Renal pelvis (tissue), 12 donors: ENCODE measurements around the gene PTGS1. TPM values are rescaled to one million over a fixed set of nuclear protein-coding genes. Genes with fewer than 3 reads are reported as not detected.
"Not testable (repeated sequence)": the region's sequence is repeated elsewhere in the genome, so short reads cannot be mapped to it uniquely, and the experiment has no call there.

ENCODE experiments used
- DNase-seq: peaks from one replicate; pipeline ENCODE4 v3.0.0-alpha.2; 2013
- long read RNA-seq, 16 experiments: transcript quantifications; one replicate each; lab custom pipeline, GENCODE V29; 2026
- polyA plus RNA-seq, 3 donors: library from polyadenylated mRNA; unstranded; fragments of 120-200 nt; gene quantifications; one replicate each; pipeline ENCODE4 v1.2.1, GENCODE V29; 2013; ENCODE audit not compliant: insufficient read length in 3 of 3

The PTGS1 gene
- polyA plus RNA-seq, result 1 to 10 TPM; 3.9 to 5.3 (median 4.4) TPM
- long read RNA-seq, donor 1, full-length matches to known transcripts, result 1 of 1 reads
- long read RNA-seq, donor 1, partial matches to known transcripts, result 0 of 1 reads
- long read RNA-seq, donor 1, other reads (novel, unspliced or antisense), result 0 of 1 reads
- long read RNA-seq, donor 2, full-length matches to known transcripts, result 3 of 3 reads
- long read RNA-seq, donor 2, partial matches to known transcripts, result 0 of 3 reads
- long read RNA-seq, donor 2, other reads (novel, unspliced or antisense), result 0 of 3 reads
- long read RNA-seq, donor 3, result 0 reads
- long read RNA-seq, donor 4, full-length matches to known transcripts, result 2 of 2 reads
- long read RNA-seq, donor 4, partial matches to known transcripts, result 0 of 2 reads
- long read RNA-seq, donor 4, other reads (novel, unspliced or antisense), result 0 of 2 reads
- long read RNA-seq, donor 5, result 0 reads
- long read RNA-seq, donor 6, result 0 reads
- long read RNA-seq, donor 7, result 0 reads
- long read RNA-seq, donor 8, result 0 reads
- long read RNA-seq, donor 9, result 0 reads
- long read RNA-seq, donor 10, result 0 reads
- long read RNA-seq, donor 11, full-length matches to known transcripts, result 1 of 1 reads
- long read RNA-seq, donor 11, partial matches to known transcripts, result 0 of 1 reads
- long read RNA-seq, donor 11, other reads (novel, unspliced or antisense), result 0 of 1 reads
- long read RNA-seq, donor 12, full-length matches to known transcripts, result 3 of 3 reads
- long read RNA-seq, donor 12, partial matches to known transcripts, result 0 of 3 reads
- long read RNA-seq, donor 12, other reads (novel, unspliced or antisense), result 0 of 3 reads
- long read RNA-seq, donor 13, full-length matches to known transcripts, result 1 of 1 reads
- long read RNA-seq, donor 13, partial matches to known transcripts, result 0 of 1 reads
- long read RNA-seq, donor 13, other reads (novel, unspliced or antisense), result 0 of 1 reads
- long read RNA-seq, donor 14, result 0 reads
- long read RNA-seq, donor 15, full-length matches to known transcripts, result 1 of 8 reads
- long read RNA-seq, donor 15, partial matches to known transcripts, result 7 of 8 reads
- long read RNA-seq, donor 15, other reads (novel, unspliced or antisense), result 0 of 8 reads
- long read RNA-seq, donor 16, result 0 reads

DNA sequence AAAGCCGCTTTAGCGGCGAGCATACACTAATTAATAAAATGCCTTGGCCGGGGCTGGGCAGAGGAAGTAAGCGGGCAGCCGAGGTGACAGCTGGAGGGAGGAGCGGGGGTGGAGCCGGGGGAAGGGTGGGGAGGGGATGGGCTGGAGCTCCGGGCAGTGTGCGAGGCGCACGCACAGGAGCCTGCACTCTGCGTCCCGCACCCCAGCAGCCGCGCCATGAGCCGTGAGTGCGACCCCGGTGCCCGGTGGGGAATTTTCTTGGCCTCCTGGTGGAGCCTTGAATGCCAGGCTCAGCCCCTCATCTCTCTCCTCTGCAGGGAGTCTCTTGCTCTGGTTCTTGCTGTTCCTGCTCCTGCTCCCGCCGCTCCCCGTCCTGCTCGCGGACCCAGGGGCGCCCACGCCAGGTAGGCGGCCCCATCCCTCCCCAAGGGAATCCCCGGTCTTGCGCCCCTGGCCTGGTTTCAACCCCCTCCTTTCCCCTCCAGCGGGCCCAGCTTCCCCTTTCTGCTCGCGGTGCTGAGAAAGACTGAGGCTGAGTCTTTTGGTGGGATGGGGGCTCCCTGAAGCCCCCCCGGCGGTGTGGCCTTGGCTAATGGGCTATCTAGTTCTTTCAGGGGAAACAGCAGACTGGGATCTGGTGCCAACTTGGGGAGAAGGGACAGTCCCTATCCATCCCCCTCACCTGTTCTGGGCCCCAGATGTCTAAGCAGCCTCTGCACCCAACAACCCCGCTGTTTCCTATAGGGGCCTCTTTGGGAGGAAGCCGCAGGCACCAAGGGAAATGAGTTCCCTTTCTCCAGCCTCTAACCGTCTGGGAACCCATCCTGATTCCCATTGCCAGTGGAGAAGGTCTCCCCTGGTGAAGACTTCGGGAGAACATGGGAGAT, at the start of gene PTGS1:
TSS of gene PTGS1 (plus strand) at position 156 of the 887 bp plus-strand sequence. CDS start at position 217, 61 bp downstream.
- DNase-seq, result no peak

DNA sequence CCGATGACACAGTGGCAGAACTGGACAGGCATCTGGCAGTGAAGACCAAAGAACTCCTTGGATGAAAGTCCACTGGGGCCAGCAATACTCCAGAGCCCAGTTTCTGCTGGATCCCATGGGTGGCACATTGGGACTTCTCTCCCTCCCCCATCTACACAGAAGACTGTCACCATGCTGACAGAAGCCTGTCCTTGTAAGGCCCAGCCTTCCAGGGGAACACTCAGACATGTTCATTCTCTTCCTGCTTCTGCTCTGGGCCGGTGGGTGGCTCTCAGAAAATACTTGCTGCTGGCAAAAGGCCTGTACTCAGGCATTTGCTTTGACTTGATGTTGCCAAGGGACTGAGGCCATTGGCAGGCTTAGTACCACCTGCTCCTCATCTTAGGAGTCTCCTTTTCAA, 48.3 kb upstream of the PTGS1 start:
- no peak for DNase-seq

DNA sequence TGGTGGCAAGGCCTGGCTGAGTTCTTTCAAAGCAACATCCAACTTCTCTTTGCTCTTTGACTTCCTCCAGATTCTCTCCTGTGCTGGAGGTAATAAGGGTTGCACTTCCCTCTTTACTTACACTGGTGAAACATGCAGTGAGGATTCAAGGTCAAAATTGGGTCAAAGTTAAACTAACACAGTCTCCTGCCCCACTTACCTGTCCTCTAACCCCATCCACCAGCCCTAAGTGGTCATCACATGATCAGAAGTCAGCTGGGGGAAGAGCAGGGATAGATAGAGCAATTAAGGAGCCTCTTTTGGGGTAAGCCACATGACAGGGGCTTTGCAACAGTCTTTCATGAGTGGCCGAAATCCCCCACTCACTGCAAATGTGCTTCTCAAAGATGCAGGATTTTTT, 46.2 kb upstream of the PTGS1 start:
- DNase-seq, result not testable (repeated sequence)

DNA sequence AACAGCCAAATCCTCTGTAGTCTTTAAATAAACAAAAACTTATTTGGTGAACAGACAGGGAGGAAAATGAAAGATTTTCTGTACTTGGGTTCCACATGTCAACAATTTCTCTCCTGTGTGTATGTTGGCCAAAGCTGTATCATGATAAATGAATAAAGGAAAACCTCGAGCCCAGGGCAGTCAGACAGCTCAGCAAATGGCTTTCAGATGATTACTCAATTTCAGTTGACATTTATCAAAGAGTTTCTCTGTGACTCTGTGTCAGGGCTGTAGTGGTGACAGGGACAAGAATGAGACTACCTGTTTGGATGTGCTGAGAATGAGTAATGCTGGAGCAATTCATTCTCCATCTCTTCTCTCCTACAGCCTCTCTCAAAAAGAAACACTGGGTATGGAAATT, 45.7 kb upstream of the PTGS1 start:
- DNase-seq, result no peak

DNA sequence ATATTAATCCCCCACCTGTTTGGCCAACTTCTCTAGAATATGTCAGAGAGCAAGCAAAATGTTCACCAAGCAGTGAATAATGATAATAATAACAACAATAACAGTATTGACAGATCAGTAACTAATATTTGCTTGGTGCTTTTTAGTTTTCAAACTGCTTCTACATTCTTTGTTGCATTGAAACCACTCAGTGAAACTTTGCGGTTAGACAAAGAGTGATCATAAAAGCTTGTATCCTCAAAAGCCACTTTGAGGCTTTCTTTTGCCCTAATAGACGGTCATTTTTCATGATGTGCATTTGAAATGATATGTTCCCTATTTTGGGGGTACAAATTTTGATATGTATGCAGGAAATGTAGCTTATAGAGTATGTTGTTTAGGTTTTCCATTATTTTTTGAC, 43.6 kb upstream of the PTGS1 start:
- no peak for DNase-seq

DNA sequence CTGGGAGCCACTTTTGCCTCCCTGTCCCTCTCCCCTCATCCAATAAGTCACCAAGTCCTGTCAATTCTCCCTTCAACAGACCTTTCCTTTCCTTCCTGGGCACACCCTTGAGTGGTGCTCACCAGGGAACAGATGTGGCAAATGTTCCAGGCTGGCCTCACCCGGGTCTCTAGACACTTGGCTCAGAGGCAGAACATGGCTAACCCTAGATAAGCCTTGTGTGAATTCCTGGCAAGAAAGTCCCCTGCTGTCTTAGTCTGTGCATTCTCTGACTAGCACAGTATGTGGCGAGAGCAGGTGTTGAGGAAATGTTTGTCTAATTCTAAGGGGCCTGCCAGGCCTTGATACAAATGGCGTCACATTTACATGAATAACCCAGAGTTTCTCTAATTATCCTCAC, 41.2 kb upstream of the PTGS1 start:
- DNase-seq, result no peak

DNA sequence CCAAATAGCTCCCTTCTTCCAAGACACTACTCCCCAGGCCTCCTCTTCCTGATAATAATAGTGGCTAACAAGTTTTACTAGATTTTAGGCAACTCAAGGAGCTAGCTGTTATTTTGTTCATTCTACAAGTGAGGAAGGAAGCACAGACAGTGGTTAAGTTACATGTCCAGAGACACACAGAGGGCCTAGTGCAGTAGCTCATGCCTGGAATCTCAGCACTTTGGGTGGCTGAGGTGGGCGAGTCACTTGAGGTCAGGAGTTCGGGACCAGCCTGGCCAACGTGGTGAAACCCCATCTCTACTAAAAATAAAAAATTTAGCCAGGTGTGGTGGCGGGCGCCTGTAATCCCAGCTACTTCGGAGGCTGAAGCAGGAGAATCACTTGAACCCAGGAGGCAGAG, 40.4 kb upstream of the PTGS1 start:
- DNase-seq, result not testable (repeated sequence)

DNA sequence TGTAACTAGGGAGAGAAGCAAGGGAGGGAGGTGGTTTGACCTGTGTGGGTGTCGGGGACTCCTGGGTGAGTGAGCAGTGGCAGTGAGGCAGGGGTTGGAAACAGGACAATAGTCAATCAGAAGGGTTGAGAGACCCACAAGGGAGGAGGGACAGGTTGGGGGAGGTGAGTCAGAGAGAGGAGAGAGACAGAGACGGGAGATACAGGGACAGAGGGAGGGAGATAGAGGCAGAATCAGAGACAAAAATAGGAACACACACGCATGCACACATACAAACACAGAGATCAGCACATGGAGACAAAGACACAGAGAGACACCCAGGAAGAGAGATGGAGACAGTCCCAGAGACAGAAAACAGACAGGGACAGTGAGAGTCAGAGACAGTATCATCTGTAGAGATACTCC, 39.3 kb upstream of the PTGS1 start:
- DNase-seq, result no peak

DNA sequence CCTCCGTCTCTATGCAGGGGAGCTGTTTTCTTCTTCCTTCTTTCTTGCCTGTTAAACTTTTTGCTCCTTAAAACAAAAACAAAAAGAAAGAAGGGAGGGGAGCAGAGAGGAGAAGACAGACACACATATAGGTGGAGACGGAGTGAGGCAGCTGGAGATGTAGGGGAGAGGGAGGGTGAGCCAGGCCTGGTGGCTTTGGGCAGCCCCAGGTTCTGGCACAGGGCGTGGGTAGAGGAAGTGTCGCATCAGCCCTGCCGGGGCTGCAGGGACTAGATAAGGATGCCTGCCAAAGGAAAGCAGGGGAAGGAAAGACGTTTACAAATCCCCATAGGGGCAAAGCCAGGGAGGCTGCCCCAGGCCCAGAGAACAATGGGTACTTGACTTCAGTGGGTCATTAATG, 38.7 kb upstream of the PTGS1 start:
- no peak for DNase-seq

DNA sequence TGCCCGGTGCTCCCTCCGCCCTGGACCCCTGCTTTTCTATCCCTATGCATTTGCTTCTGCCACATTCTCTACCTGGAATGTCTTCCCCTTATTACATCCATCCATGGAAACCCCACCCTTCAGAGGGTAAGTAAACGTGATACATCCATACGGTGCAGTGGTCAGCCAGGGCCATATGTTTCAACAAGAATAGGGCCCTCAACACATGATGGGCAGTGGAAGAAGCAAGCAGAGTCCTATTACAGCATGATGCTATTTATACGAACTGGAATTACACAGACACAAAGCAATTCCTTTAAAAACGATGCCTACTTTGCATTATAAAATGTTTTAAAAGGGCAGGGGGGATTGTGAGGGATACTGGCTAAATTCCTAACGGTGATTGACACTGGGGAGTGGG, 38.2 kb upstream of the PTGS1 start:
- no peak for DNase-seq

DNA sequence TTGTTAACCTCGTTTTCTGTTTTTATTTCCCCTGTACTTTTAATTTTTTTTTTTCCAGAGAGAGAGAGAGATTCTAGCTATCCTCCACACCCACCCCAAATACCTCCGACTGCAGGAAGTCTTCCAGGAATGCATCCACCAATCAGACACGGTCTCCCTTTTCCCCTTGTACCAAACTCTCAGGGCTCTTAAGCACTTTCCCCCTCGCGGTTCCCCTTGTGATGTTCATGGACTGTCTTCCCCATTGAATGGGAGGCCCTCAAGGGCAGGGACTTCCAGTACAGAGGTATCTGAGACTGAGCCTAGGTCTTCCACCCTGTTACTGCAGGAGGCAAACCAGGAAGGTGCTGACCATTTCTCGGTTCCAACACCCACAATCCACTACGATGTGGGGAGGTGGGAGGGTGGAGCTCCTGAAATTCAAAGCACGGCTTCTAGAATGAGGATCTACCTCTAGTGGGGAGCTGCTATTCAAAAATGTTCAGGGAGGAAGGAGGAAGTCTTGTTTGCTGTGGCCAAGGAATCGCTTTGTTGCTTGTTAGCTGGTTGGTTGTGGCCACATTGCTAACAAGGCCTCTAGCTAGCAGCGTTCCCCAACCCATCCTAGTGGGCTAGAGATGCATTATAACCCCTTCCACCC, 37.5 kb upstream of the PTGS1 start:
- DNase-seq, result no peak

DNA sequence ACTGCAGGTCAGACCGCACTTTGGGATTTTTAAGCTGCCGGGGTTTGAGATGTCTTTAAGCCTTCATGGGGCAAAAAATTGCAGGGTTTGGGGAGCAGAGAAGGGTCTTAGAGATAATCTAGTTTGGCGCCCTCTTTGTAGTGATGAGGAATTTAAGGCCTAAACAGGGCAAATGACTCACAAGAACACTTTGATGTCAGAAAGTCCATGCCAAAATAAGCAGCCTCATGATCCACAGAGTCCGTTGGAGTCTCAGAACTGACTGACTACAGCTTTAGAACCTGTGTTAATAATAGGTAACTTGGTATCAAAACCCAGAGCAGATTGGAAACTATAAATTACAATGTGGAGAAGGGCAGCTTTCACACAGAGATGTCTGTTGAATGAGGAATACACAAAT, 35.9 kb upstream of the PTGS1 start:
- DNase-seq, result no peak

DNA sequence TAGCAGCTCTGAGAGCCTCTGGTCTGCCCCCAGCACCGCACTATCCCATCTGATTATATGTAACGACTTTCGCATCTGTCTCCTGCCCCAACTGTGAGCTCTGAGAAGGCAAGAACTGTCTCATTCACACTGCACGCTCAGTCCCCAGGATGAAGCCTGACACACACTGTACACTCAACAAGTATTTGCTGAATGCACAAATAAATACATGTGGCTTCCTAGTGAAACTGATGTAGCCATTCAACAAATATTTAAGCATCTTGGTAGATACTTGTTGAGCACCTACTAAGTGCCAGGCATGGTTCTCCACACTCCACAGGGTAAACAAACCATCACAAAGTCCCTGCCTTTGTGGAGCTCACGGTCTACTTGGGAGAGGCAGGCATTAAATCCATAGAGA, 34.6 kb upstream of the PTGS1 start:
- DNase-seq, result no peak

DNA sequence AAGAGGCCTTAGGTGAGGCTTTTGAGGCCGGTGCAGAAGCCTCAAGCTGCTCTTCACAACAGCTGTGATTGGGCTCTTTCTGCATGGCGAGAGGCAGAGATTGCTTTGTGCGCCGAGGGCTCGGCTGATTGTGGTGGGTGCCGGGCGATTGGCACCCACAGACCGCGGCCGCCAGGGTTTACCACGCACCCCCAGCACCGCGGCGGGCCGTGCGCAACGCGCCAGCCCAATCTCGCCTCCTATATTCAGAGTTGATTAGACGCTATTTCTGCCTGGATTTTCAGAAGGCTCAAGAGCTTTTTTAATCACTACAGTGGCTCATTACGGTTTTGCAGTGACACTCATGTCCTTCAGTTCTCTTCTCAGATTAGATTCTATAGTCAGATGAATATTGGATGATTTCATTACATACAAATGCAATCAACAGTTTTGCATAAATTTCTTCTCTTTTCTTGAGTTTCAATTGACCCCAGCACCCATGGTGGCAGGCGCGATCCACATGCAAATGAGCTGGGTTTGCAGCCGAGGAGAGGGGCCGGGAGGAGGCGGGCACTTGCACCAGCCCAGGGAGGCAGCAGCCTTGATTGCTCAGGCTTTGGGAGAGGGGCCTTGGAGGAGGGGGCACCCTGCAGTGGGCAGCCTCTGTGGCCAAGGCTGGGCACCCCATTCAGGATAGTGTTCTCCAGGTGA, 33.8 kb upstream of the PTGS1 start:
- DNase-seq, result no peak

DNA sequence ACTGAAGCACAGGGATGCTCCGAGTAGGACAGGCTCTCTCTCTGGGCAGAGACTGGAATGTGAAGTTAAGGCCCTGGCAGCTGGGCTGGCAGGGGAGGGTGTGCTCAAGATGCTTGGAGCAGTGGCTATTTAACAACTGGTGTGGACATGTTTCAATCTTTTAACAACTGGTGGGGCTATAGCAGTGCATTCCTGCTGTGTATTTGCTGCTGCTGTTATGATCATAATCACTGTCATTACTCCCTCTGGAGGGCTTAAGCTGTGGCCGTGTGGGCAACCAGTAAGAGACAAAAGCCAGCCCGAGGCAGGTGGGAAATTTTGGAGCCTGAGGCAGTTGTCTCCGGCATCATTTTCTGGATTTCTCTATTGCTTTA, 33.3 kb upstream of the PTGS1 start:
- no peak for DNase-seq

DNA sequence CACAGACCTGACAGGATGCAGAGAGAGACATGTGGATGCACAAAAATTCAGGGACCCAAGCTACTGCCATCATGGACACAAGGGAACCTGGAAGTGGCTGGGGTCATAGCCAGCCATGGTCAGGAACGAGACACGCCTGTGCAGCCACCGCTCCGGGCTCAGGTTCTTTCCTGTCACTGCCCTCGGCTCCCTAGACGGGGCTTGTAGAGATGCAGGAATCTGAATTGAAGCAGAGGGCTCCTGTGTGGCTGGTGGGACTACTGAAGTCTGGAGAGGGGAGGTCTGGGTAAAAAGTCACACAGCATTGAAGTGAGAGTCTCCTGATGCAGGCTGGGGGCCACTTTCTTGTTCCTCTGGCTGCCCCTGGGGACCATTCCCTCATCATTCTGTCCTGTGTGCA, 32.3 kb upstream of the PTGS1 start:
- no peak for DNase-seq

DNA sequence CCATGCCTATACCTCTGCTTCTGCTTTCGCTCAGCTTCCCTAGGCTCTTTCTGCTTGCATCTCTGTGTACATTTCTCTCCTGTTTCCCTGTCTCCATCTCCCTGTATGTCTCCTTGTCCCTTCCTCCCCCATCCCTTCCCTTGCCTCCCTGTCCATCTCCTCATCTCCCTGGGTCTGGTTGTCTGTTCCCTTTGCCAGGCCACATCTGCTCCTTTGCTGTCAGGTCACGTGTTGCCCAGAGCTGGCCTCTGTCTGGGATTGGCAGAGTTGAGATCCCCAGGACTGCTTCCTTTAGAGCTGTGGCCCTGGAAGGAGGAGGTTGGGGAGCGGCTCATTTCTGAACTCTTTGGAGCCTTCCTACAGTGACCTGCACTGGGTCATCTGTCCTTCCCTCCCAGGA, 31.8 kb upstream of the PTGS1 start:
- no peak for DNase-seq

DNA sequence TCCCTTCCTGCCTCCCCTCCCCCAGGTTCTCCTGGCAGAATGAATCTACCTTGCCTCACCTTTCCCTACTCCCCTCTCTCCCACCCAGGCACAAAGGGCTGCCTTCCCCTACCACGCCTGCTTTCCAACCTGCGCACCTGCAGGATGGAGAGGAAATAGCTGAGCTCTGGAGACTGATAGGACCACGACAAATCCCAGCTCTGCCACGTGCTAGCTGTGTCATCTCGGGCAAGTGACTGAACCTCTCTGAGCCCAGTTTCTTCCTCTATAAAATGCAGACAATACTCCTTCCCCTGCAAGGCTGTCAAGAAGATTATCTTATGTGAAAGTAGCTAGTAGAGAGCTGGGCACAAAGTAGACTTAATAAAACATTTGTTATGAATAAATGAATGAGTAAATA, 31.2 kb upstream of the PTGS1 start:
- DNase-seq, result no peak

DNA sequence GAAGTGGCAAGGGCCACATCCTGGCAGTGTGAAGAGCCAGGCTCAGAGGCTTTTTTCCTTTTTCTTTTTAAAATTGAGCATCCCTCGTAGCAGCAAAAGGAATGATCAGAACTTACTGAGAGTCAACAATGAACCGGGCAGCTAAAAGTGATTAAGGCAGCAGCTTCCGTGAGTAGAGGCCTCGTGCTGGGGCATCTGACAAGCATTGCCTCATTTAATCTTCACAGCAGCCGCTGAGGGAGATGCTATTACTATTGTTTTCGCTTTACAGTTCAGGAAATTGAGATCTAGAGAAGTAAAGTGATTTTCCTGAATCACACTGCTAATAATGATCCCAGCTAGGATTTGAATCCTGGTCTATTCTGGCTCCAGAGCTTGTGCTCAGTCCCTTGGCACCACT, 30.7 kb upstream of the PTGS1 start:
- no peak for DNase-seq

DNA sequence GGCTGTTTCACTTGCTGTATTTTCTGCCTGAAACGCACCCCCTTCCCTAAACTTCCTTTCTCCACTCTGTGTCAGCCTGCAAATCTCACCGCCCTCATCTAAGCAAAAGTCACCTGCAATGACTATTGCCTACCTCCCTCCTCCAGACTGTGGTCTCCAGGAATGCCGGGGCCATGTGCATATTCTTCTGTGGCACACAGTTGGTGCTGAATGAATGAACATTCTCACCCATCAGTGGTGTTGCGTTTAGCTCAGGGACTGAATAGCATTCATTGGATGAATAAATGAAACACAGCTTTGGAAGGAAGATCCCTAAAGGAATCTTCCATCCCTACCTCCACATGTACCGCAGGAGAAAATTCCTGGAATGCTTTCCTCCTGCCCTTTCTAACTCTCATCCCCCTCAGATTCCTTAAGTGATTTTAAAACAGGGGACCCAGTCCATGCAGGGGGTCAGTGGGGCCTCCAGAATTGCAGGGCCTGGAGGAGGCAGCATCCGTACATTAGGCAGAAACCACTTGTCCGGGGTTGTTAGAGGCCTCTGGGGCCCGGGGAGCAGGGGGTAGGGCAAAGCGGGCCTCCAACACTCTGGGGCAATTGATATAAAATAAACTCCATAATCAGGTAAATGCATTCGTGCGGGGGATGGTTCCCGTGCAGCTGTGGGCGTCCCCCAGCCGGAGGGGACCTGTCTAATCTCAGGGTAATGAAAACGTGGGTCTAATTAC, 28.3 kb upstream of the PTGS1 start:
- no peak for DNase-seq
